Measurements from ENCODE around the gene NUMB.

- no peak for TF ChIP-seq CTCF (IDR thresholded peaks at IDR 0.05; ENCODE audit: low read depth, low read length, missing input control)
- no peak for TF ChIP-seq REST (IDR thresholded peaks at IDR 0.05)
- no peak for TF ChIP-seq YY1 (IDR thresholded peaks at IDR 0.05)
- TF ChIP-seq SP1 (IDR thresholded peaks at IDR 0.05) = no peak
- TF ChIP-seq TAF1 (conservative IDR thresholded peaks at IDR 0.05) = no peak
These were observed 65.8 kb downstream of the NUMB start for GRCh38 chr14:73392329-73393257.
